ENCODE data around the gene VPS4A. TPM values are rescaled to one million over a fixed set of nuclear protein-coding genes. Genes with fewer than 3 reads are reported as not detected.

The VPS4A gene
- polyA plus RNA-seq, 1 donor (not counting 4 experiments of a cell fraction or from before 2014, with no cell fraction given): 18.2 TPM

DNA sequence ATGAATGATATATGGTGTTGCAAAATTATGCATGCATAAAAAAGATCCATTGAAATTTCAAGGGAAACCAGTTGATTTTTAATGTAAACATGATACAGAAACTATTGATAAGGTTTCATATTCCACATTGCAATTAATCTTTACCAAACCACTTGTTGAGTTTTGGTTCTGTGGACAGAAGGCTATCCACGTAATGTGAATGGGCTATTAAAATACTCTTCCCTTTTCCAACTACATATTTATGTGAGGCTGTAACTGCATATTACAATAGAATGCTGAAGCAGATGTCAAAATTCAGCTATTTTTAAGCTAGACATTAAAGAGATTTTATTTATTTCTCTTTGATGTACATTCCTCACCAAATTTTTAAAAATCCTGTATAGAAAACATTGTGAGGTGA, 33.7 kb upstream of the VPS4A start:
- TF ChIP-seq EZH2 (IDR thresholded peaks at IDR 0.05; ENCODE audit: low read length): no peak
- TF ChIP-seq, protein P1, sequence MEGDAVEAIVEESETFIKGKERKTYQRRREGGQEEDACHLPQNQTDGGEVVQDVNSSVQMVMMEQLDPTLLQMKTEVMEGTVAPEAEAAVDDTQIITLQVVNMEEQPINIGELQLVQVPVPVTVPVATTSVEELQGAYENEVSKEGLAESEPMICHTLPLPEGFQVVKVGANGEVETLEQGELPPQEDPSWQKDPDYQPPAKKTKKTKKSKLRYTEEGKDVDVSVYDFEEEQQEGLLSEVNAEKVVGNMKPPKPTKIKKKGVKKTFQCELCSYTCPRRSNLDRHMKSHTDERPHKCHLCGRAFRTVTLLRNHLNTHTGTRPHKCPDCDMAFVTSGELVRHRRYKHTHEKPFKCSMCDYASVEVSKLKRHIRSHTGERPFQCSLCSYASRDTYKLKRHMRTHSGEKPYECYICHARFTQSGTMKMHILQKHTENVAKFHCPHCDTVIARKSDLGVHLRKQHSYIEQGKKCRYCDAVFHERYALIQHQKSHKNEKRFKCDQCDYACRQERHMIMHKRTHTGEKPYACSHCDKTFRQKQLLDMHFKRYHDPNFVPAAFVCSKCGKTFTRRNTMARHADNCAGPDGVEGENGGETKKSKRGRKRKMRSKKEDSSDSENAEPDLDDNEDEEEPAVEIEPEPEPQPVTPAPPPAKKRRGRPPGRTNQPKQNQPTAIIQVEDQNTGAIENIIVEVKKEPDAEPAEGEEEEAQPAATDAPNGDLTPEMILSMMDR (optimal IDR thresholded peaks at IDR 0.05 in 1 of 3, IDR thresholded peaks at IDR 0.05 in 1 of 3, conservative IDR thresholded peaks at IDR 0.05 in 1 of 3; ENCODE audit: extremely low read depth in 1 of 3, insufficient read depth in 2 of 3, low read length in 3 of 3): no peak
- no peaks in the 10 kb centered on the region for H3K9me3 ChIP-seq (ENCODE audit: control insufficient read depth, low read depth, low read length)
- no peak overlapping the region for H3K27ac ChIP-seq (ENCODE audit: control insufficient read depth, insufficient read depth, low read length)
- no peaks in the 10 kb centered on the region for H3K27me3 ChIP-seq (ENCODE audit: control insufficient read depth, extremely low read depth, insufficient read depth, low read length)
- no peaks in the 10 kb centered on the region for H4K20me1 ChIP-seq (ENCODE audit: control insufficient read depth, extremely low read depth, insufficient read depth, low read length)
- DNase-seq (ENCODE audit: low read depth, low spot score): no peak
- H3K9me1 ChIP-seq (ENCODE audit: control insufficient read depth, extremely low read depth, insufficient read depth, low read length): no peaks in the 10 kb centered on the region
- H3K4me1 ChIP-seq (ENCODE audit: control insufficient read depth, extremely low read depth, insufficient read depth, low read length): no peaks in the 10 kb centered on the region
- no peak overlapping the region for H2AFZ ChIP-seq (ENCODE audit: control insufficient read depth, low read length)
- H3K4me2 ChIP-seq (ENCODE audit: control insufficient read depth, extremely low read depth, insufficient read depth, low read depth, low read length): no peak overlapping the region
- no peak overlapping the region for H3K4me3 ChIP-seq (ENCODE audit: control insufficient read depth in 2 of 3, extremely low read depth in 1 of 3, insufficient read depth in 2 of 3, low read depth in 1 of 3, low read length in 3 of 3)
- no peak overlapping the region for H3K9ac ChIP-seq (ENCODE audit: control insufficient read depth, extremely low read depth, insufficient read depth, low read length)
- no peaks in the 10 kb centered on the region for H3K36me3 ChIP-seq (ENCODE audit: control insufficient read depth in 2 of 2, extremely low read depth in 1 of 2, insufficient read depth in 2 of 2, low read length in 2 of 2)
- dilution Hi-C loops (cut with MboI; ENCODE audit: extremely low pct_ligation_motif_present, low sequenced_read_pairs): no loop called here
- FAIRE-seq: no peak
- H3K79me2 ChIP-seq (ENCODE audit: control insufficient read depth, insufficient read depth, low read length): no peaks in the 10 kb centered on the region

DNA sequence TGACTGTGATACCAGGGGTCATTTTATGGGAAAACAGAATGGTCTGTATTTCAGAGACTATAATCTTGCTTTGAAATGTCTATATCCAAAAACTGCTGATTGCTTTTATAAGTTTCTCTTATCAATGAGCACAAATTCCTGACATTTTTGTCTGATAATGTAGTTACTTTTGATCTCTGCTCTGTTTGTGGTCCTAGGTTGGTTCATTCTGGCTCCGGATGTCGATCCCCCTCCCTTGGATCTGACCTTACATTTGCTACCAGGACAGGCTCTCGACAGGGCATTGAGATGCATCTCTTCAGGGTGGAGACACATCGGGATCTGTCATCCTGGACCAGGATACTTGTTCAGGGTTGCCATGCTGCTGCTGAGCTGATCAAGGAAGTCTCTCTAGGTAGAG, 27.3 kb upstream of the VPS4A start:
- dilution Hi-C loops (cut with MboI; ENCODE audit: extremely low pct_ligation_motif_present, low sequenced_read_pairs): no loop called here
- Histone ChIP-seq H3K9me3 (ENCODE audit: control insufficient read depth, low read depth, low read length) (no peaks in the 10 kb centered on the region), H3K27ac (ENCODE audit: control insufficient read depth, insufficient read depth, low read length) (no peak overlapping the region), H3K36me3 (ENCODE audit: control insufficient read depth in 2 of 2, extremely low read depth in 1 of 2, insufficient read depth in 2 of 2, low read length in 2 of 2) (peaks cover 2 to 5% of the 10 kb centered on the region in 2 experiments), H4K20me1 (ENCODE audit: control insufficient read depth, extremely low read depth, insufficient read depth, low read length) (no peaks in the 10 kb centered on the region), H3K4me3 (ENCODE audit: control insufficient read depth in 2 of 3, extremely low read depth in 1 of 3, insufficient read depth in 2 of 3, low read depth in 1 of 3, low read length in 3 of 3) (no peak overlapping the region), H3K79me2 (ENCODE audit: control insufficient read depth, insufficient read depth, low read length) (no peaks in the 10 kb centered on the region), H3K9me1 (ENCODE audit: control insufficient read depth, extremely low read depth, insufficient read depth, low read length) (no peaks in the 10 kb centered on the region), H3K4me2 (ENCODE audit: control insufficient read depth, extremely low read depth, insufficient read depth, low read depth, low read length) (no peak overlapping the region), H2AFZ (ENCODE audit: control insufficient read depth, low read length) (no peak overlapping the region), H3K9ac (ENCODE audit: control insufficient read depth, extremely low read depth, insufficient read depth, low read length) (no peak overlapping the region), H3K4me1 (ENCODE audit: control insufficient read depth, extremely low read depth, insufficient read depth, low read length) (no peaks in the 10 kb centered on the region), H3K27me3 (ENCODE audit: control insufficient read depth, extremely low read depth, insufficient read depth, low read length) (no peaks in the 10 kb centered on the region)
- DNase-seq (ENCODE audit: low read depth, low spot score) (no peak), FAIRE-seq (no peak)
- TF ChIP-seq, protein P1 (optimal IDR thresholded peaks at IDR 0.05 in 1 of 3, IDR thresholded peaks at IDR 0.05 in 1 of 3, conservative IDR thresholded peaks at IDR 0.05 in 1 of 3; ENCODE audit: extremely low read depth in 1 of 3, insufficient read depth in 2 of 3, low read length in 3 of 3): no peak
- TF ChIP-seq EZH2 (IDR thresholded peaks at IDR 0.05; ENCODE audit: low read length): no peak
